GM18499 (cell line): ENCODE results near the gene PLEK.
A peak's percentile ranks its signal among the peaks of the same experiment; 100 is the strongest.
"Not testable (repeated sequence)": the region's sequence is repeated elsewhere in the genome, so short reads cannot be mapped to it uniquely, and the experiment has no call there.

ENCODE experiments used
- ATAC-seq: cut with Tn5 transposase; IDR thresholded peaks from one replicate; pipeline ENCODE4 v1.9.1; 2021; ENCODE audit warnings: moderate number of reproducible peaks; ENCODE audit not compliant: insufficient read depth, unreplicated experiment

Gene PLEK

DNA sequence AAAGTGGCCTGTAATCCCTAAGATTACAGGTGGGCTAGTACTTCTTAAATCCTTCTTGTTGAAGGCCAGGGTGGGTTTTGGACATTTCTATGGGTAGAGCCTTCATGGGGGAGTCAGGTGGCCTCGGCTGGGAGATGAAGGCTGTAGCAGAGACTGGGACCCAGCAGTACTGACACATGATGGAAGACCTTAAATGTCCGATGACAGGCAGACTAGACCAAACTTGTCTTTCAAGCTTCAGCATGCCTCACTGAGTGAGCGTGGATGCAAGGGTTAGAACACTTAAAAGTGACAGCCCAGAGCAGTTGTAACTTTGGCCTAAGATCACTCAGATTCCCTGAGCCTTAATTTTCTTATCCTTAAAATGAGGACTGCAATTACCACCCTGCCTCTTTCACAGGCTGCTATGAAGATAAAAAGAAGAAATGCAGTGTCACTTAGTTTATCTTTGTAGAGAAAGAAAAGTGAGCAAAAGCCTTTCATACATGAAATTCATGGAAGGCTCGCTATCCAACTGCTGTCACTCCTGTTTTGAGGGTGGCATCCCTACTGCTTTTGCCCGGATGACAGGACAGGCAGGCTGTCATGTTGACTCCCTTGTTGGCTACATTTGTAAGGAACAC lies 19.5 kb downstream of the PLEK start:
- no peak for ATAC-seq

DNA sequence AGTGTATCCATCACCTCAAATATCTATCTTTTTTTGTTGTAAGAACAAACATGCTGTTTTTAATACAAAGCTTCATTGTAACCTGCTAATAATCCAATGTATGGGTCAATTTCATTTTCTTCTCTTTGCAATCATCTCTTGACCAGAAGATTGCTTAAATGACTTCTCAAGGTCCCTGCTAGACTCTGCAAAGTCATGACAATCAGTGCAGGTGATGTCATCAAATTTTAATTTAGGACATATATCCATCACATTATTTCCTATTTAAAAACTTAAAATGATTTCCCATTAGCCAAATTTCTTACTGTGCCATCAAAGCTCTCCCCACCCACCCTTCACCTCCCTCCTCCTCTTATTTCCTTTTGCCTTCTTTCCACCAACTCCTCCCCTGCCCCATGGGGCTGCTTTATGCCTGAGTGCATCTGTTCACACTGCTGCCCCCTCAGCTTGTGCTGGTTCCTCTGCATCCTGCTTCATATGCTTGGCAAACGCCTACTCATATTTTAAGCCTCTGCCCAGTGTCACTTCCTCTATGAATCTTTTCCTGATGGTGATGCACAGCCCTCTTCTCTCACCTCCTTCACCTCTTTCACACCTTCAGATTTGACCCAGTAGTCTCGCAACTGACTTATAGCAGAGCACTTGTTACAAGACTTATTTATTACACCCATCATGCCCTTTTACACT lies 20.3 kb downstream of the PLEK start:
- peak; percentile 34 for ATAC-seq

DNA sequence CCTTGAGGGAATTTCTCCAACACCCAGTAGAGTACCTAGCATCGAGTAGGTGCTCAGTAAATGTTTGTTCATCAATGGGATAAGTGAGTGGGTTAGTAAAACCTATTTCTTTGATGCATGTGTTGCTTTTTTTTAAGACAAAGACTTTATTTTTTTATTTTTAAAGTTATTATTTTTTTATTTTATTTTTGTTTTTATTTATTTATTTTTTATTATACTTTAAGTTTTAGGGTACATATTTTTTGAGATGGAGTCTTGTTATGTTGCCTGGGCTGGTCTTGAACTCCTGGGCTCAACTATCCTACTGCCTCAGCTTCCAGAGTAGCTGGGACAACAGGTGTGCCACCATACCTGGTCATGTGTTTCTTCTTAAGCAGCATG lies 20.8 kb downstream of the PLEK start:
- ATAC-seq = no peak

DNA sequence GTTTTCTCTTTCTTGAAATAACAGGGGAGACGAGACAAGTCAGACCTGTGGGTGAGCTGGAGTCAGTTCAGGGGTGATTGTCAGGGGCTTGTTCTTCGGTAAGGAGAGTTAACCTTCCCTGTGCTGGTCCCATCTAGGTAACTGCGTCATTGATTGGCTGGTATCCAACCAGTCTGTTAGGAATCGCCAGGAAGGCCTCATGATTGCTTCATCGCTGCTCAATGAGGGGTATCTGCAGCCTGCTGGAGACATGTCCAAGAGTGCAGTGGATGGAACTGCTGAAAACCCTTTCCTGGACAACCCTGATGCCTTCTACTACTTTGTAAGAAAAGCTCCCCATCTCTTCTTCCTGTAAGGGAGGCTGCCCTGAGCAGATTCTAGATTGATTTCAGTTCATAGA lies 21.3 kb downstream of the PLEK start:
- ATAC-seq = no peak

DNA sequence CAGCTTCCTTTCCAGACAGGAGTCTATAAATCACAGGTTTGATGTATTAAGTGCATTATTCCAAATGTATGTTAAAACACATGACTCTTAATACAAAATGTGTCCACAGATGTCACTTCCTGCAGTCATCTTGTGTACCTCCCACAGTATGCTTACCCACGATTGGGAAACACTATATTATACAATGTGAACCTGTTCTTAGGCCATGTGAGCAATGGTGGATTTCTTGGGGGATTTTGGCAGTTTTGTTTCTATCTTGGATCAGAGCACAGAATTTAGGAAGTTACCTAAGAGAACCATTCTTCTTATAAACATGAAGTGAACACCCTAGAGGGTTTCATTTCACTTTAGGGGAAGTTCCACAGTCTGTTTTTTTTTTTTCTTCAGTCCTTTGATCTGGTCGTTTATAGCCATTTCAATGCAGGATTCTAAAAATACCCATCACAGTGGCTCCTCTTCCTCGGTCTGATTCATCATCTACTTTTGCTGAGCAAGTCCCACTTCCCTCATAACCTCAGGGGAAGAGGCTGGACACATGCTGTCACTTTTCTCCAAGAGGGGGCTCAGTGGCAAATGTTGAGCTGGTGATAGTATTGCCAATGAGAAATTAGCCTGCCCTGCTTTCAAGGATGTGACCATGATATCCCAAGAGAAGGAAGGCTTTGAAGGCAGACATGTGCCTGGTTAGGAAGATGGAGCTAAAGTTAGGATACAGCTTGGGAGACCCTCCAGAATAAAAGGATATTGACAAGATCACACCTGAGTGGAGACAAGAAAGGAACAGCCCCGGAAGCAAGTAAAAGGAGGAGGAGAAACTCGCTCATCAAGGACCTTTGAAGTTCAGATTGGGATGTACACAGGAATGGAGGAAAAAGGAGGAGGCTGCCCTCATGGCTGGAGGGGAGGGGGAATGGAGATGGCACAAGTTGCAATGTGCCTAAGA lies 22.6 kb downstream of the PLEK start:
- peak; percentile 38 for ATAC-seq

DNA sequence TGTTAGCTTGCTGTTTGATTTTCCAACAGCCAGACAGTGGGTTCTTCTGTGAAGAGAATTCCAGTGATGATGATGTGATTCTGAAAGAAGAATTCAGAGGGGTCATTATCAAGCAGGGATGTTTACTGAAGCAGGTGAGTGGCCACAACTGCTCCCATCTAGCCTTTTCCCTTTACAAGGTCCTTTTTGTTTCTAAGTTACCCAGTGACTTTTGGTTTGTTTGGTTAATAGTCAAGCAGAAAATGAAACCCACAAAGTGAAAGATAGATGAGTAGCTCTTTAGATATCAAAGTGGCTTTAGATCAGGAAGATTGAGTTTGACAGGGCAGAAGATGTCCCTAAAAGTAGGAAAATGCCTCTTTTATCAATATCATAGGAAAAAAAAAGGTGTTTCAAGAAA lies 23.3 kb downstream of the PLEK start:
- no peak for ATAC-seq

DNA sequence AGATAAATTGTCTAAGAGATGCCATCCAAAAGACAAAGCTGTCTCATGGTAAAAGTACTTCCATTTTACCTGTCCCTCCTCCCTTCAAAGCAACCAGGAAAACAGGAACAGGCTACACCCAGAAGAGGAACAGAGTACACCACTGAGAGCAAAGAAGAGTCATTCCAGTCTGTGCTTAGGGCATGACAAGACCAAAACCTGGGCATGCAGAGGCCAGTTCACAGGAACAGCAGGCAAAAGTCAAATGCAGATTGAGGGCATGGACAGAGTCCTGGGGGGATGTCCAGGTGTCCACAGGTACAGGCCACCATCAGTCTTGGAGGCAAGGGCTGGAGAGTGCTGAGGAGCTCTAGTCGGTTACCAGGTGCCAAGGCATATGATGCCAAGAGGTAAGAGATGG lies 23.7 kb downstream of the PLEK start:
- ATAC-seq = no peak

DNA sequence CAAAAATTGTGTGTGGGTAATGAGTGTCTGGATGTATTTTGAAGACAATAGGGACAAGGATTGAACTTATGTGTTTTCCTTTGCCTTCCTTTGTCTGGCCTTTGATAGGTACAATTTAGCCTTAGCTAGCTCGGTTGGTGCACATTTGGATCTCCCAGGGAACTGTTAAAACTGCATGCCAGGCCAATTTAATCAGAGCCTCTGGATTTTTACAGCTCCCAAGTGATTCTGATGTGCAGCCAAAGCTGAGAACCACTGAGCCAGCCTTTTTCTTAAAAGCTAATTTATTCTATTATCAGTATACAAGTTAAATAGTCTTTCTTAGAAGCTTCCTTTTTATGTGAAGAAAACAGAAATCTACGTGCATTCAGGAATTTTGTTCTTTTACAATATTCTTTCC lies 25.0 kb downstream of the PLEK start:
- ATAC-seq = no peak

DNA sequence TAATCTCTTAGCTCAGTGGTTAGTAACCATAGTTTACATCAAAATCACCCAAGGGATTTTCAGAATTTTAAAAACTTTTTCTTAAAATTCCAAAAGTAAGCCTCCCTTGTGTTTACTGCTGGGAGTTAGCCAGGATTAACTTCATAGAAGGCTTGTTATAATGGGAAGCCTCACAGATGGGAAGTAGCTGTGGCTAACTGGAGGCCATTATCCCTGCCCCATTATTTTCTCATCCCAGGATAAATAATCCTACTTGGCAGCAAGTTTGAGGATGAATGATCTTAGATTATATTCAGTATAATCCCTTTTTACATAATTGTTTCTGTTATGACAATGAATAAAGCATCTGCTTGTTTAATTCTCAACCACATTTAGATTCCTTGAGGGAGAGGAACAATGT lies 25.5 kb downstream of the PLEK start:
- ATAC-seq = no peak

DNA sequence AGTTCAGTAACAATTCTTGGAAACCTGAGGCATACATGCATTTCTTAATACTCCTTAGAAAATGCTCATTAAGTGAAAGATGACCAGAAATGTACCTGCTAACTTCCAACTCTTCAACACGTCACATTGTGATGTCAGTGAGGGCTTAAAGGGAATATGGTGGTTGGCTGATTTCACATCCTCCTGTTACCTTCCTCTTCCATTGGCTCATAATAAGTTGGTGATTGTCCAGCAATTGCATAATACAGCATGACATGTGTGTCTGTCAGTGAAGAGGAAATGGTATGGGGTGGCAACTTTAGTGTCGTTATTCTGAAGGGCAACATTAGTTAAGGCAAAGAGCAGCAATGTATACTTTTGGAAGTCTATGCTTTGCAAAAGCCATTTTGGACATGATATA lies 26.0 kb downstream of the PLEK start:
- no peak for ATAC-seq

DNA sequence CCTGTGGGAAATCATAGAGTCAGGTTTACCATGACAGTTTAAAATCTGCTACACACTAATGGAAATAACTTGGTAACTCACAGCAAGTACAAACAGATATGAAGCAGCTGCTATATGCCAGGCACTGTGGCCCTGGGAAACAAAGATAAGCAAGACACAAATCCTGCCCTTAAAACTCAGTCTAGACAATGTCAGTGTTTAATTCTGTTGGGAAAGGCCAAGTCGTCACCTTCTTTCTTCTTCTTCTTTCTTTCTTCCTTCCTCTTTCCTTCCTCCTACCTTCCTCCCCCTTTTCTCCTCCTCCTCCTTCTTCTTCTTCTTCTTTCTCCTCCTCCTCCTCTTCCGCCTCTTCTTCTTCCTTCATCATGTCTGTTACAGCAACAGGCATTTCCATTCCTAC lies 26.8 kb downstream of the PLEK start:
- no peak for ATAC-seq

DNA sequence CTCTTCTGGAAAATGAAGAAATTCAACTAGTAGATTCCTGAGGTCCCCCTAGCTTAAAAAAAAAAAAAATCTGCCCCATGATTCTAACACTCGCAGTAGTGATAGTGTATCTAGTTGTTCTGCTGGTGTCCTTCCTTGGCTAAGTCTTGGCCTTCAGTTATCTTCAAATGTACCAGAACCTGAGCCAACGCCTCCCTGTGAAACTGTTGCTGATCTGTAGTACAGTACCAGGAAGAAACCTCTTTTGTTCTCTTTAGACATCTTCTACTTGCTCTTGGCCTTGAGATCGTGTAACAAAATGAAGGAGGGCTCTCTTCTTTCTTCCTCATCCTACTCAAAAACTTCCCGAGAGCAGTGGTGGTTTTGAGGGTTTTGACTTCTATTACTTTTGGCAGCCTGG lies 31.0 kb downstream of the PLEK start:
- no peak for ATAC-seq

DNA sequence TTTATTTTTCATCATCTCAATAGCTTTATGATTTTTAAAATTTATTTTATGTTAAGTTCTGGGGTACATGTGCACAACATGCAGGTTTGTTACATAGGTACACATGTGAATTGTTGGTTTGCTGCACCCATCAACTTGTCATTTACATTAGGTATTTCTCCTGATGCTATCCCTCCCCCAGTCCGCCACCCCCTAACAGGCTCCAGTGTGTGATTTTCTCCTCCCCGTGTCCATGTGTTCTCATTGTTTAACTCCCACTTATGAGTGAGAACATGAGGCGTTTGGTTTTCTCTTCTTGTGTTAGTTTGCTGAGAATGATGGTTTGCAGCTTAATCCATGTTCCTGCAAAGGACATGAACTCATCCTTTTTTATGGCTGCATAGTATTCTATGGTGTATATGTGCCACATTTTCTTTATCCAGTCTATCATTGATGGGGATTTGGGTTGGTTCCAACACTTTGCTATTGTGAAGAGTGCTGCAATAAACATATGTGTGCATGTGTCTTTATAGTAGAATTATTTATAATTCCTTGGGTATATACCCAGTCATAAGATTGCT lies 32.7 kb downstream of the PLEK start:
- ATAC-seq = not testable (repeated sequence)

DNA sequence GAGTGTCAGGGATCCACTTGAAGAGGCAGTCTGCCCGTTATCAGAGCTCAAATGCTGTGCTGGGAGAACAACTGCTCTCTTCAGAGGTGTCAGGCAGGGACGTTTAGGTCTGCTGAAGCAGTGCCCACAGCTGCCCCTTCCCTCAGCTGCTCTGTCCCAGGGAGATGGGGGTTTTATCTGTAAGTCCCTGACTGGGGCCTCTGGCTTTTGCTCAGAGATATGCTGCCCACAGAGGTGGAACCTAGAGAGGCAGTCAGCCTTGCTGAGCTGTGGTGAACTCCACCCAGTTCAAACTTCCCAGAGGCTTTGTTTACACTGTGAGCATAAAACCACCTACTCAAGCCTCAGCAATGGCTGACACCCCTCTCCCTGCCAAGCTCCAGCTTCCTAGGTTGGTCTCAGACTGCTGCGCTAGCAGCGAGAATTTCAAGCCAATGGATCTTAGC lies 38.1 kb downstream of the PLEK start:
- ATAC-seq = no peak

DNA sequence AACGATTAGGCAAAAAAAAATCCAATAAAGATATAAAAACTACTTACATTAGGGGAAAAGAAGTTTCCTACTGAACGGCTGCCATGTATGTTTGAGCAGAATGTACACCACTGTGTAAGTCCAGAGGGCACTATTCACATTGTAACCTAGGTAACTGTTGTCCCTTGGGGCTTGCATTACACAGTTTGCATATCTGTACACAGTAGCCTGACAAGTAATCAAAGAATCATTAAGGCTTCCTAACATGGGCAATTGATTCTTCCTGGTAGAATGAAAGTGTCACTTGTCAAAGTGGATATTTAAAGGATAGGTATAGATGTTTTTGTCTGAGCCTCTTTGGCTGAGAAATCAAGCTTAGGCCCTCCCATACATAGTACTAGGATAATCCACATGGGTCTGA lies 39.1 kb downstream of the PLEK start:
- no peak for ATAC-seq

DNA sequence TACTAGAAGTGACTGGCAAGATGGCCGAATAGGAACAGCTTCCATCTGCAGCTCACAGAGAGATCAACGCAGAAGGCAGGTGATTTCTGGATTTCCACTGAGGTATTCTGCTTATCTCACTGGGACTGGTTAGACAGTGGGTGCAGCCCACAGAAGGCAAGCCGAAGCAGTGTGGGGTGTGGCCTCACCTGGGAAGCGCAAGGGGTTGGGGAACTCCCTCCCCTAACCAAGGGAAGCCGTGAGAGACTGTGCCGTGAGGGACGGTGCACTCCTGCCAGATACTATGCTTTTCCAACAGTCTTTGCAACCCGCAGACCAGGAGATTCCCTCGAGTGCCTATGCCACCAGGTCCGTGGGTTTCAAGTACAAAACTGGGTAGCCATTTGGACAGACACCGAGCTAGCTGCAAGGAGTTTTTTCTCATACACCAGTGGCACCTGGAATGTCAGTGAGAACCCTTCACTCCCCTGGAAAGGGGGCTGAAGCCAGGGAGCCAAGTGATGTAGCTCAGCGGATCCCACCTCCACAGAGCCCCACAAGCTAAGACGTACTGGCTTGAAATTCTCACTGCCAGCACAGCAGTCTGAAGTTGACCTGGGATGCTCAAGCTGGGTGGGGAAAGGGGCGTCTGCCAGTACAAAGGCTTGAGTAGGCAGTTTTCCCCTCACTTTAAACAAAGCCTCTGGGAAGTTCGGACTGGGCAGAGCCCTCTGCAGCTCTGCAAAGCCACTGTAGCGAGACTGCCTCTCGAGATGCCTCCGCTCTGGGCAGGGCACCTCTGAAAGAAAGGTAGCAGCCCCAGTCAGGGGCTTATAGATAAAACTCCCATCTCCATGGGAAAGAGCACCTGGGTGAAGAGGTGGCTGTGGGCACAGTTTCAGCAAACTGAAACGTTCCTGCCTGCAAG lies 40.1 kb downstream of the PLEK start:
- ATAC-seq = no peak

DNA sequence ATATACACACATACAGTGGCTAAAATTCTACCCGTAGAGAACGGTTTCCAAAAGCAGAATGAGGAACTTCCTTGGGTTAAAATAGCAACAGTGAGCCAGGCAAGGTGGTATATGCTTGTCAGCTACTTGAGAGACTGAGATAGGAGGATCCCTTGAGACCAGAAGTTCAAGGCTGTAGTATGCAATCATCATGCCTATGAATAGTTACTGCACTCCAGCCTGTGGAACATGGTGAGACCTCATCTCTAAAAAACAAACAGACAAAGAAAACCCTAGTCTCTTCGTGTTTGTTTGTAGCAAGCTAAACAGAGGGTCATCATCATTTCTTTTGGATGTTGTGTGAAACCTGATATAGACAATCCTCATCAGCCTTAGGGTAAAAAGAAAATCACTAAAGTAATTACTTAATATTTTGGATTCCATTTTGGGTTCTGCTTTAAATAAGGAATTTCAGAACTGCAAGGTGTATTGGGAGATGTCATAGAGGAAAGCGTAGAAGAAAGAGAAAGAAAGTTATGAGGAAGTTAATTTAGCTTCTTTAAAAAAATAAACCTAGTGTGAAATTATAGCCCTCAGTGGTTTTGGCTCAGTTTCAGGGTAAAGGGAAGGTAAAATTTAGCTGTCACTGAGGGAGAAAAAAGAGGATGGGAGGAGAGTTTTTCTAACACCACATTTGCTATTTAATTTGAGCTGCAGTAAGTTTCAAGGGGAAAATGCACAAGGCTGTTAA lies 46.5 kb downstream of the PLEK start:
- ATAC-seq = peak; percentile 83

DNA sequence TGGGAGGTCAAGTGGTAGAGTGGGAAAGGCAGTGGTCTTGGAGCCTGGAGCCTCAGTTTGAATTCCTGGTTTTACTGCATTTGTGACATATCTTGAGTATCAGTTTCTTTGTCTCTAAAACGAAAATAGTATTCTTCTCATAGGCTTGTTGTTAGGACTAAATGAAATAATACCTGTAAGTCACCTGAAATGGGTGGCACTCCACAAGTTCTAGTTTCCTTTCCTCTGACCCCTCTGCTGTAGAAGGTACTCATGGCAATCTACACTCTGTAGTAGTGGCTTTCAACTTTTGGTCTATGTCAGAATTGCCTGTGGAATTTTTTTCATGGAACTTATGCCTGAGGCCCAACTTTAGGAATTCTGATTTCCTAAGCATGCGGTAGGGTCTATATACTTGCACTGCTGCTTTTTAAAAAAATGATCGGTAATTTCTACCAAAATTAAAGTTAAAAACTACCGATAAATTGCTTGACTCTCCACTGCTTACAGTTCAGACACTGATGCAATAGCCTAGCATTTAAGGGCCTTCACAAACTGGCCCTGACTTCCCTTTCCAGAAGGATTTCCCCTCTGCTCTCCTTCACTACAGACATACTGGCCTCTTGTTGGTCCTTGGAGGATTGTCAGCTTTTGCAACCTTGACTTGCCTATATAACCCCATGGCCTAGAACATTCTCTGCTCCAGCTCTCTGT lies 47.2 kb downstream of the PLEK start:
- peak; percentile 14 for ATAC-seq

DNA sequence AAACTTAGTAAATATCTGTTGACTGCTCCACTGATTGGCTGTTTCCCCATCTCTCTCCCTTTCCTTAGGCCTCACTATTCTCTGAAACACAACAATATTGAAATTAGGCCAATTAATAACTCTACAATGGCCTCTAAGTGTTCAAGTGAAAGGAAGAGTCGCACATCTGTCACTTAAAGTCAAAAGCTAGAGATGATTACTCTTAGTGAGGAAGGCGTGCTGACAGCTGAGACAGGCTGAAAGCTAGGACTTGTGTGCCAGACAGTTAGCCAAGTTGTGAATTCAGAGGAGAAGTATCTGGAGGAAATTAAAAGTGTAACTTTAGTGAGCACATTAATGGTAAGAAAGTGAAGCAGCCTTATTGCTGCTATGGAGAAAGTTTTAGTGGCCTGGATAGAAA lies 48.4 kb downstream of the PLEK start:
- no peak for ATAC-seq
